ENCODE data around the gene TCF7L2. TPM values are rescaled to one million over a fixed set of nuclear protein-coding genes. Genes with fewer than 3 reads are reported as not detected.

Gene TCF7L2
- total RNA-seq, 1 donor: 8.8 TPM

DNA sequence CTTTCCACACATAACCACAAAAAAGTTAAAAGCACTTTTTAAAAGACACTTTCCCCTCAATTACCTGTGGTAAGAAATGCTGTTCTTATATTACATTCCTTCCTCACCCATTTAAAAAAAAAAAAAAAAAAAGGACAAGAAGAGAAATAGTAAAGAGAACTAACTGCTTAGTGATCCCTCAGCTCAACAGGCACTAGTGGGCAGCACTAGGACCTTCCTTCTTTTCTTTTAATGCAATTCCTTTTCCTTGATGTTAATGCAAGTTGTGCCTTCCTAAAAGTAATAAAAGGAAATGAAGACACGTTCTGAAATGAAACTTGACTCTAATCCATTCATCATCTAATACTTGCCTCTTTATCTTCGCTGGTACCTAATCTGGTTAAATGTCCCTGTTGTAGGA lies 189.7 kb downstream of the TCF7L2 start:
- peak; percentile 63 for DNase-seq (ENCODE audit: low read depth)
- H3K4me3 ChIP-seq (ENCODE audit: low read depth, low read length): no peak overlapping the region
- TF ChIP-seq, protein P1, sequence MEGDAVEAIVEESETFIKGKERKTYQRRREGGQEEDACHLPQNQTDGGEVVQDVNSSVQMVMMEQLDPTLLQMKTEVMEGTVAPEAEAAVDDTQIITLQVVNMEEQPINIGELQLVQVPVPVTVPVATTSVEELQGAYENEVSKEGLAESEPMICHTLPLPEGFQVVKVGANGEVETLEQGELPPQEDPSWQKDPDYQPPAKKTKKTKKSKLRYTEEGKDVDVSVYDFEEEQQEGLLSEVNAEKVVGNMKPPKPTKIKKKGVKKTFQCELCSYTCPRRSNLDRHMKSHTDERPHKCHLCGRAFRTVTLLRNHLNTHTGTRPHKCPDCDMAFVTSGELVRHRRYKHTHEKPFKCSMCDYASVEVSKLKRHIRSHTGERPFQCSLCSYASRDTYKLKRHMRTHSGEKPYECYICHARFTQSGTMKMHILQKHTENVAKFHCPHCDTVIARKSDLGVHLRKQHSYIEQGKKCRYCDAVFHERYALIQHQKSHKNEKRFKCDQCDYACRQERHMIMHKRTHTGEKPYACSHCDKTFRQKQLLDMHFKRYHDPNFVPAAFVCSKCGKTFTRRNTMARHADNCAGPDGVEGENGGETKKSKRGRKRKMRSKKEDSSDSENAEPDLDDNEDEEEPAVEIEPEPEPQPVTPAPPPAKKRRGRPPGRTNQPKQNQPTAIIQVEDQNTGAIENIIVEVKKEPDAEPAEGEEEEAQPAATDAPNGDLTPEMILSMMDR (IDR thresholded peaks at IDR 0.05; ENCODE audit: insufficient read depth, low read length): peak; percentile 63

DNA sequence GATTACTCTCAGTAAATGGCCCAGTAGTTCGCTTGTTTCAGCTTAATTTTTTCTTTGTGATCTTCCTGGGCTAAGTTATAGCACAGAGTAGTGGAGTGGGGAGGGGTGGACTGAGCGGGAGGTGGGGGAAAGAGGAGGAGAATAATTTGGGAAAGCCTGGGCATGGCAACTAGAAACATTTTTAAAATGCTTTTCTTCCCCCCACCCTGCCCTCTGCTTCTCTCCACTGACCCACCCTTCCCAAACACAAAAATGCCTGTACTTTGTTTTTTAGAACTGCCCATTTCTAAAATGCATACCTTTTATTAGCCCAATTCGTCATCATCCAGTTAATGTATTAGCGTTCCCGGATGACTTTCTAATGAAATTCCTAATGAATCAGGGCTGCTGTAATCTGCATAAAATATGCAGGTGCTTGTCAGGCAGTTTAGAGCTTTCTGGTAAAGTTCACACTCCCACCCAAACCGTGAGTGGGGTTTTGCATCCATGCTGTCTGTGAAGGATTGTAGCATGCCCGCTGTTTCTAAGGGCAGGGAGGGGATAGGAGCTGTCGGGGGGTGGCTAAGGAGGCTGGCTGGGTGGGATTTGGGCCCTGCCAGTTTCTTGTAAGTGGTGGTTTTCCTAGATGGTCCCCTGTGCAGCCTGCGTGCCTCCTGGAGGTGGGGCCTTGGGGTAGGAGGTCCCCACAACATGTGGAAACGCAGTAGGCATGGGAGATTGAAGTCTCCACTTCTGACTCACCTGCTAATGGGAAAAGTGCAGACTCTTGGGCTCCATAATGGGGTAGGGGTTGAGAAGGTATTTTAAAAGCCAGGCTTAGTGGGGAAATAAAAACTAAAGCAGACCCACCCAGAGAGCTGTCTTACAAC lies 190.3 kb downstream of the TCF7L2 start:
- no peak for DNase-seq (ENCODE audit: low read depth)
- H3K4me3 ChIP-seq (ENCODE audit: low read depth, low read length): no peak overlapping the region
- TF ChIP-seq, protein P1 (IDR thresholded peaks at IDR 0.05; ENCODE audit: insufficient read depth, low read length): no peak

DNA sequence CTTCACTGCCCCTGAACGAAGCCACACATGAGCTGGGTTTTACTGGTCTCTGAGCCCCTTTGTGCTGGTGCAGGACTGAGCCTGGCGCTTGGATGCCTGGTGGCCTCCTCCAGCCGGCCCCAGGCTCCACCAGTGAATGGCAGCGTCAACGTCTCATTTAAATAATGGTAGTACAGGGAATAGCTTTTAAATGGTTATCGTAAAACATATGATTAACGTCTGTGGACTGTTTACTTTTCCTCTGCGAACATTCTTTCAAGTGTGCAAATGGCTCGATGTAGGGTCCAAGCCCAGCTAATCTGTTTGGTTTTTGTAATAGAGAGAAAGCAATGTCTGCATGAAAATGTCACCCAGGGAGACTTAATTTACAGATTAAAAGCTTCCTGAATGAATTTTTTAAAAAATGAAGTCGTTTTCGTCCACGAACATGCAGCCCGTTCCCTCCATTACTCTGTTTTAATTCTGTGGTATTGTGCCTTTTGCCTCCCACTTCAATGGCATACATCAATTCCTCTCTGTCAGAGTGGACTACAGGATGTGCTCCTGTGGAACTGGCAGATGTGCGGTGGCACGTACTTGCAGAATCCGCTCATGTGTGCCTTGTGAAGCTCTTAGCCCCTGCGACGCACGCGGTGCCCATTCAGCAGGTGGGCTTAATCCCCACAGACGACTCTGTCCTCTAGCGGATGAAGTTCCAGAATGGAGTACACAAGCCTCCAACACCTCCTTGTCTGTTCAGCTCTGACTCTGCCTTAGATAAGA lies 192.7 kb downstream of the TCF7L2 start:
- DNase-seq (ENCODE audit: low read depth): no peak
- TF ChIP-seq, protein P1 (IDR thresholded peaks at IDR 0.05; ENCODE audit: insufficient read depth, low read length): no peak
- H3K4me3 ChIP-seq (ENCODE audit: low read depth, low read length): no peak overlapping the region

DNA sequence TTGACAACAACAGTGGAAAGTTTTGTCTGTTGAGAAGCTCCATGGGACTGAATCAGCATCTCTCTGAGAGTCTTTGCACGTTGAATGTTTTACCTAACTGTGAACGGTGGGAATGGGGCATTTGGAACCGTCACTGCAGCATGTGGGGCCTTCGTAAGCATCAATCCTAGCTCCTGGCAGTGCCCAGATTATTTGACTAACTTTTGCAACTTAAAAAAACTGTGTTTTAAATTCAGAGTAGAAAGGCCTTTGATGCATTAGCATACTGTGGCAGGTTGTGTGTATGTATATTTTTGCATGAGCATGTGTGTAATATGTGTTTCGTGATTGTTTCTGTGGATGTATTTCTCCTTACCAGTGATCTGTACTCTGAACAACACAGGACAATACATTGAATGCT lies 194.5 kb downstream of the TCF7L2 start:
- TF ChIP-seq, protein P1 (IDR thresholded peaks at IDR 0.05; ENCODE audit: insufficient read depth, low read length): no peak
- no peak overlapping the region for H3K4me3 ChIP-seq (ENCODE audit: low read depth, low read length)
- no peak for DNase-seq (ENCODE audit: low read depth)

DNA sequence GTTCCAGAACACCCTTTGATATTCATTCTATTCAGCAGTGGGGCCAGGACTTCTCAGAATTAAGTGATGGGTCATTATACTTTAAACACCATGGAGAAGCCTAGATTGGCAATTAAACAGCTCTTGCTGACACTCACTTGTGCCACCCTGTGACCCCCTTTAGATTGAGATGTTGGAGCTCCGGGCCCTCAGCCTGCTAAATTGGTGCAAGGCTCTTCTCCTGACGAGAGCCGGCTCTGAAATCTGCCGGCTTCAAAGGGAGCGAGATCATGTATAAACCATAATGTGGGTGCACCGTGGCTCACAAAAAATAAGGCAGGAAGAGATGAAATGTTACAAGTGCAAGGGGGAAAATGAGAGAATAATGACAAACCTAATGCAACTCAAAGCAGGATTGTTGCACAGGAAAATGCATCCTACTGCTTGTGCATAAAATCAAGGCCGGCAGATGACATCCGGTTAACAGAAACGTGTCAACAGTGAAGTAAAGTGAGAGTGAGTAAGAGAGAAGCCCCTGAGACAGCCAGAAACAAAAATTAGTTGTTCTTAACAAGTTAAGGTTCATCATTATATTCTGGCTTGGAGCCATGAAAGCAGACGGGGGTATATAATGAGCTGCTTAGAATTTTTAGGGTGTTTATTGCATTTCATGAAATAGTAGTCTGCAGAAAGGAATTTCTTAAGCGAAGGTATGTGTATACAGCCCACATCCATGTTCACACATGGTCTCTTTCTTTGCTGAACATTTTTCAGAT lies 198.2 kb downstream of the TCF7L2 start:
- TF ChIP-seq, protein P1 (IDR thresholded peaks at IDR 0.05; ENCODE audit: insufficient read depth, low read length): no peak
- no peak for DNase-seq (ENCODE audit: low read depth)
- H3K4me3 ChIP-seq (ENCODE audit: low read depth, low read length): no peak overlapping the region

- TF ChIP-seq, protein P1 (IDR thresholded peaks at IDR 0.05; ENCODE audit: insufficient read depth, low read length): no peak
- H3K4me3 ChIP-seq (ENCODE audit: low read depth, low read length): no peak overlapping the region
- no peak for DNase-seq (ENCODE audit: low read depth)
Observed at GRCh38 chr10:113148901-113149300, 198.9 kb downstream of the TCF7L2 start.

All from fibroblast of the aortic adventitia (primary cell).